ENCODE data around the gene KRTAP5-2. TPM values are rescaled to one million over a fixed set of nuclear protein-coding genes. Genes with fewer than 3 reads are reported as not detected.

Gene KRTAP5-2
- total and polyA plus RNA-seq, 7 donors, result not detected

DNA sequence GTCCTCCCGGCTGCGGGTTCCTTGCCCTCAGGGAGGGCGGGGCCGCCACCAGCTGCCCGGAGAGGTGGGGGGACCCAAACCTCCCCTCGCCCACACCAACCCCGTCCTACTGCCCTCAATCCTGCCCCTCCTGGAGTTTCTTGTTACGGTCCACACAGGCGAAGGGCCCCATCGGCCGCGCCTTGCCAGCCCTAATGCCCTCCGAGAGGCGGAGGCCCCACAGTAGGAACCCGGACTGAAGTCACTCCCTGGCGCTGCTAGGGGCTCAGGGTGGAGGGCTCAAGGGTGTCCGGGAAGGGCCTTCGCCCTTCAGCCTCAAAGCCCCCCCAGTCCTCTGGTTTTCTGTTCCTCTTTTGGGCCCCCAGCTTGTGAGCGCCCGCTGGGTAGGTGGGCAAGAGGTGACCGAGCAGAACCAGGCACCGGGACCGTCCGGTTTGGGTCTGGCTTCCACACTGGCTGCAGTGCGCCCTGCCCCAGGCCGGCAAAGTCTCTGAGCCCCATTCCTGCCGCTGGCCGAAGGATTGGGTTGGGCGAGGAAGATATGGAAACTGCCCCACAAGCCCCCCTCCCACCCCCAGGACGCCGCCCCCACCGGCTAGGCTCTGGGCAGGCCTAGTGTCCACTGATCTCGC, 50.5 kb downstream of the KRTAP5-2 start:
- Histone ChIP-seq H3K9me3 (no peaks in the 10 kb centered on the region), H3K36me3 (ENCODE audit: insufficient read depth in 1 of 2, low read depth in 1 of 2) (no peaks in the 10 kb centered on the region), H3K27ac (peak overlapping the region; percentile 86), H3K4me3 (peak overlapping the region; percentile 63), H3K4me1 (peaks cover 25% of the 10 kb centered on the region), H3K27me3 (ENCODE audit: insufficient read depth in 3 of 3, low read length in 2 of 3) (peaks cover 0 to 6% (median 0%) of the 10 kb centered on the region in 3 donors)
- DNase-seq (peak in 1 of 2 donors; percentile 50), ATAC-seq (peak; percentile 10 to 35 (median 20))
- TF ChIP-seq, protein P1, sequence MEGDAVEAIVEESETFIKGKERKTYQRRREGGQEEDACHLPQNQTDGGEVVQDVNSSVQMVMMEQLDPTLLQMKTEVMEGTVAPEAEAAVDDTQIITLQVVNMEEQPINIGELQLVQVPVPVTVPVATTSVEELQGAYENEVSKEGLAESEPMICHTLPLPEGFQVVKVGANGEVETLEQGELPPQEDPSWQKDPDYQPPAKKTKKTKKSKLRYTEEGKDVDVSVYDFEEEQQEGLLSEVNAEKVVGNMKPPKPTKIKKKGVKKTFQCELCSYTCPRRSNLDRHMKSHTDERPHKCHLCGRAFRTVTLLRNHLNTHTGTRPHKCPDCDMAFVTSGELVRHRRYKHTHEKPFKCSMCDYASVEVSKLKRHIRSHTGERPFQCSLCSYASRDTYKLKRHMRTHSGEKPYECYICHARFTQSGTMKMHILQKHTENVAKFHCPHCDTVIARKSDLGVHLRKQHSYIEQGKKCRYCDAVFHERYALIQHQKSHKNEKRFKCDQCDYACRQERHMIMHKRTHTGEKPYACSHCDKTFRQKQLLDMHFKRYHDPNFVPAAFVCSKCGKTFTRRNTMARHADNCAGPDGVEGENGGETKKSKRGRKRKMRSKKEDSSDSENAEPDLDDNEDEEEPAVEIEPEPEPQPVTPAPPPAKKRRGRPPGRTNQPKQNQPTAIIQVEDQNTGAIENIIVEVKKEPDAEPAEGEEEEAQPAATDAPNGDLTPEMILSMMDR (IDR thresholded peaks at IDR 0.05), result no peak
- intact Hi-C loops (cut with DNase I), result loop anchor here (1.0 to 2.0 kb wide), 2 partner anchors 24 to 27 kb away; no protein-coding TSS in a partner anchor
- WGBS, 3 donors, result 26 to 33% (median 31%) methylated on average over 30 to 33 of the region's 33 CpGs

Other genes with a start within 250 kb of the KRTAP5-2 start
- gene BRSK2, start 208.4 kb downstream of the KRTAP5-2 start, total RNA-seq, result under 1 TPM; 0.19 to 0.47 (median 0.29) TPM
- gene BRSK2, start 208.4 kb downstream of the KRTAP5-2 start, polyA plus RNA-seq, result under 1 TPM; 0.26 to 0.78 (median 0.44) TPM
- 10 to 100 TPM; 44.5 to 58.7 (median 52.4) TPM for gene MOB2, start 111.5 kb downstream of the KRTAP5-2 start, total RNA-seq
- 10 to 100 TPM; 52.6 to 75.1 (median 74.2) TPM for gene MOB2, start 111.5 kb downstream of the KRTAP5-2 start, polyA plus RNA-seq
- 10 to 100 TPM in 3 of 4 donors, 1 to 10 TPM in 1; 9.9 to 15.2 (median 14.0) TPM for gene DUSP8, start 26.0 kb downstream of the KRTAP5-2 start, total RNA-seq
- 1 to 10 TPM; 1.0 to 4.4 (median 3.5) TPM for gene DUSP8, start 26.0 kb downstream of the KRTAP5-2 start, polyA plus RNA-seq
- not detected for gene KRTAP5-1, start 13.0 kb downstream of the KRTAP5-2 start, total RNA-seq
- gene KRTAP5-1, start 13.0 kb downstream of the KRTAP5-2 start, polyA plus RNA-seq, result not detected
- gene KRTAP5-3, start 10.2 kb upstream of the KRTAP5-2 start, total RNA-seq, result not detected
- gene KRTAP5-3, start 10.2 kb upstream of the KRTAP5-2 start, polyA plus RNA-seq, result not detected
- gene KRTAP5-4, start 23.8 kb upstream of the KRTAP5-2 start, total RNA-seq, result not detected
- not detected for gene KRTAP5-4, start 23.8 kb upstream of the KRTAP5-2 start, polyA plus RNA-seq
- not detected for gene KRTAP5-5, start 31.5 kb upstream of the KRTAP5-2 start, total RNA-seq
- gene KRTAP5-5, start 31.5 kb upstream of the KRTAP5-2 start, polyA plus RNA-seq, result not detected
- gene KRTAP5-6, start 98.9 kb upstream of the KRTAP5-2 start, total RNA-seq, result not detected
- gene KRTAP5-6, start 98.9 kb upstream of the KRTAP5-2 start, polyA plus RNA-seq, result not detected
- gene IFITM10, start 152.3 kb upstream of the KRTAP5-2 start, total RNA-seq, result 1 to 10 TPM; 1.6 to 6.1 (median 2.7) TPM
- 1 to 10 TPM in 1 of 3 donors, under 1 TPM in 2; 0.70 to 1.2 (median 0.83) TPM for gene IFITM10, start 152.3 kb upstream of the KRTAP5-2 start, polyA plus RNA-seq
- 100 to 1,000 TPM; 343 to 950 (median 608) TPM for gene CTSD, start 165.6 kb upstream of the KRTAP5-2 start, total RNA-seq
- gene CTSD, start 165.6 kb upstream of the KRTAP5-2 start, polyA plus RNA-seq, result 1,000 to 10,000 TPM in 2 of 3 donors, 100 to 1,000 TPM in 1; 674 to 1,317 (median 1,217) TPM
- under 1 TPM in 1 of 4 donors, not detected in 3; 0.28 TPM for gene SYT8, start 236.7 kb upstream of the KRTAP5-2 start, total RNA-seq
- gene SYT8, start 236.7 kb upstream of the KRTAP5-2 start, polyA plus RNA-seq, result under 1 TPM in 2 of 3 donors, not detected in 1; 0.04 to 0.06 TPM
- gene TNNI2, start 240.7 kb upstream of the KRTAP5-2 start, total RNA-seq, result 1,000 to 10,000 TPM in 3 of 4 donors, 100 to 1,000 TPM in 1; 985 to 3,047 (median 2,750) TPM
- 1,000 to 10,000 TPM; 1,614 to 6,537 (median 3,259) TPM for gene TNNI2, start 240.7 kb upstream of the KRTAP5-2 start, polyA plus RNA-seq

Data from psoas muscle (tissue), 8 donors.